Body of pancreas (tissue), 4 donors: ENCODE data around the gene FARS2.

ENCODE experiments used
- POLR2A ChIP-seq, 3 donors: fragments of 450-650 bp; IDR thresholded peaks; one replicate each; pipeline ENCODE4 v1.6.1; 2016; ENCODE audit warnings: antibody characterized with exemption in 3 of 3, mild to moderate bottlenecking in 2 of 3
- TF ChIP-seq, protein P1 (sequence below), 7 experiments: fragments of 450-650 bp in 4 of 7; fragments of 200-600 bp in 3 of 7; sonication (generic) in 3 of 7; IDR thresholded peaks; one replicate each; pipeline ENCODE4 v1.5.1; 2016 to 2019; ENCODE audit warnings: antibody characterized with exemption in 7 of 7

DNA sequence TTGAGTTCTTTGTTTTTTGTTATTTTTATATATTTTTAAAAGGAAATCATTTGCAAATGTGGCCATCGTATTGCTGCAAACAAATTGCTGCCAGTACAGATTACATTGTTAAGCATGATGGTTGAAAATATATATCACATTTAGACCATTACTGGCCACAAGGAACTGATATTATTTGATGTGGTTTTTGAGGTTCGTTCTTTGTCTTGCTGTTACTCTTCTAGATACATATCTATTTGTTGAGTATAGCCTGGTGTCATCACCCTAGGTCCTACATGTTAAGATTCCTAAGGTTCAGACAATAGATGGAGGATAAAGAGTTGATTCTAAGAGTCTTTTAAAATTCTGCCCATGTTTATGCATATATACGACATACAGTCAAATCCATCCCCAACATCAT lies 306.0 kb downstream of the FARS2 start:
- TF ChIP-seq, protein P1, sequence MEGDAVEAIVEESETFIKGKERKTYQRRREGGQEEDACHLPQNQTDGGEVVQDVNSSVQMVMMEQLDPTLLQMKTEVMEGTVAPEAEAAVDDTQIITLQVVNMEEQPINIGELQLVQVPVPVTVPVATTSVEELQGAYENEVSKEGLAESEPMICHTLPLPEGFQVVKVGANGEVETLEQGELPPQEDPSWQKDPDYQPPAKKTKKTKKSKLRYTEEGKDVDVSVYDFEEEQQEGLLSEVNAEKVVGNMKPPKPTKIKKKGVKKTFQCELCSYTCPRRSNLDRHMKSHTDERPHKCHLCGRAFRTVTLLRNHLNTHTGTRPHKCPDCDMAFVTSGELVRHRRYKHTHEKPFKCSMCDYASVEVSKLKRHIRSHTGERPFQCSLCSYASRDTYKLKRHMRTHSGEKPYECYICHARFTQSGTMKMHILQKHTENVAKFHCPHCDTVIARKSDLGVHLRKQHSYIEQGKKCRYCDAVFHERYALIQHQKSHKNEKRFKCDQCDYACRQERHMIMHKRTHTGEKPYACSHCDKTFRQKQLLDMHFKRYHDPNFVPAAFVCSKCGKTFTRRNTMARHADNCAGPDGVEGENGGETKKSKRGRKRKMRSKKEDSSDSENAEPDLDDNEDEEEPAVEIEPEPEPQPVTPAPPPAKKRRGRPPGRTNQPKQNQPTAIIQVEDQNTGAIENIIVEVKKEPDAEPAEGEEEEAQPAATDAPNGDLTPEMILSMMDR (IDR thresholded peaks at IDR 0.05): no peak
- no peak for TF ChIP-seq POLR2A (IDR thresholded peaks at IDR 0.05)
